GM21576 (cell line): ENCODE data around the gene ACTR1A.

Source experiments
- ATAC-seq: cut with Tn5 transposase; IDR thresholded peaks from one replicate; pipeline ENCODE4 v1.9.1; 2021; ENCODE audit warnings: mild to moderate bottlenecking, moderate library complexity; ENCODE audit not compliant: unreplicated experiment

ACTR1A gene

DNA sequence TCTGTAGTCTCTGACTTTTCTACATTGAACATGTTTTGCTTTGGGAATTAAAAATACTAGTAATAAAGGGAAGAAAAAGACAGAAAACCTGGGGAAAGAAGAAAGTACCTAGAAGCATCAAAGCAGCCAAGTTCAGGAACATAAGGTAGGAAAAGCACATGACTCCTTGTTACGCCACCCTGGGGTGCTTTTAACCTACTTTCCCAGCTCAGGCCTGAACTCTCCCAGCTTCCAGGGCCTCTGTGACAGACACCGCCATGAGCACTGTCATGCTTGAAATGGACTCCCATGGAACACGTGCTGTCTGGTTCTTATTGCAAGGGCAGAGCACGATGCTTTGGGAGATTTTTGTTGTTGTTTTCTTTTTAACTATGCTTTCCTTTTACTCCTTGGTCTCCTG, 11.4 kb downstream of the ACTR1A start:
- ATAC-seq = no peak

GRCh38 chr10:102485093-102485784, 17.3 kb downstream of the ACTR1A start:
- ATAC-seq = no peak

- ATAC-seq = no peak
Observed at GRCh38 chr10:102484021-102484420, 18.5 kb downstream of the ACTR1A start.

DNA sequence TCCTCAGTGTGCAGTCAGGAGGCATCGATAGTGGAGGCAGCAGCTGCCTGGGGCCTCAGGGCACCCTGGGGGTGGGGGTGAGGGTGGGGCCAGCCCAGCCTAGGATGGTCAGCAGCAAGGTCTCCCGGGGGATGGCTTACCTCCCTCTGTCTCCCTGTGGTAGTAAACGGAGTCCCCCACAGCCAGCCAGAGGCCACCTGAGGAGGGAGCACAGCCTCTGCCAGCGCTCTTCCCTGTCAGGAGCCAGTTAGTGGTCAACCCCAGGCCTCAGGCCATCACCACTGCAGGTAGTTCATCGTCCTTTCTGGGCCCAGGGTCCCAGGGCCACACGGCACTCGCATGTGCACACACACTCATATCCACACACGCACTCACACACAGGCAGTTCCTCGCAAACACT, 22.1 kb downstream of the ACTR1A start:
- ATAC-seq = no peak

GRCh38 chr10:102479651-102480050, 22.9 kb downstream of the ACTR1A start:
- ATAC-seq = no peak

DNA sequence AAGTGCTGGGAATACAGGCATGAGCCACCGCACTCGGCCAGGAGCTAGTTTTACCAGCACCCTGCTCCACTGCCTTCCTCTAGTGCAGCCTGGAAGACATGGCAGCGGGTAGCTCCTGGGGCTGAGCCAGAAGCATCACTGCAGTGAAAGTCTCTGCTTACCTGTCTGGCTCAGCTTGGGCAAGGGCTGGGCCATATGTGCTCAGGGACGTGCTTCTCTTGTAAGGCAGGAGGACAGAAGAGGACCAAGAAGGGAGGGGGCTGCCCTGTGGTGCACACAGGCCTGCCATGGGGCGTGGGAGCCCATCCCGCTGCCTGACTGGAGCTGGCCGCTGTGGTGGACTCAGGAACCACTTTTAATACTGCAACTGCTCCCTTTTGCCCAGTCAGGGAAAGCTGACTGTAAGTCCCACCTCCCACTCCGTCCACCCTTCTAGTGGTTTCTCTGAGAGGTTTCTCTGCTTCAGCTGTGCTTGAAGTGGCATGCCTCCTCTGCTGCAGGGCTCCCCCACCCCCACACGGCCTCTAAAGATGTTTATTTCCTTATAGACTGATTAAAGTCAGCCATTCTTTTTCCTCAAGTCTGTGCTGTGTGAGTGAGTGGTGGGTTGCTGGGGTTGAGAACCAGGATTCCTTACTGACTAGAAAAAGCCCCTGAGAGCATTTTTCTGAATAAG, 25.9 kb downstream of the ACTR1A start:
- ATAC-seq = no peak

- ATAC-seq = no peak
Observed at GRCh38 chr10:102475451-102476040, 27.0 kb downstream of the ACTR1A start.

DNA sequence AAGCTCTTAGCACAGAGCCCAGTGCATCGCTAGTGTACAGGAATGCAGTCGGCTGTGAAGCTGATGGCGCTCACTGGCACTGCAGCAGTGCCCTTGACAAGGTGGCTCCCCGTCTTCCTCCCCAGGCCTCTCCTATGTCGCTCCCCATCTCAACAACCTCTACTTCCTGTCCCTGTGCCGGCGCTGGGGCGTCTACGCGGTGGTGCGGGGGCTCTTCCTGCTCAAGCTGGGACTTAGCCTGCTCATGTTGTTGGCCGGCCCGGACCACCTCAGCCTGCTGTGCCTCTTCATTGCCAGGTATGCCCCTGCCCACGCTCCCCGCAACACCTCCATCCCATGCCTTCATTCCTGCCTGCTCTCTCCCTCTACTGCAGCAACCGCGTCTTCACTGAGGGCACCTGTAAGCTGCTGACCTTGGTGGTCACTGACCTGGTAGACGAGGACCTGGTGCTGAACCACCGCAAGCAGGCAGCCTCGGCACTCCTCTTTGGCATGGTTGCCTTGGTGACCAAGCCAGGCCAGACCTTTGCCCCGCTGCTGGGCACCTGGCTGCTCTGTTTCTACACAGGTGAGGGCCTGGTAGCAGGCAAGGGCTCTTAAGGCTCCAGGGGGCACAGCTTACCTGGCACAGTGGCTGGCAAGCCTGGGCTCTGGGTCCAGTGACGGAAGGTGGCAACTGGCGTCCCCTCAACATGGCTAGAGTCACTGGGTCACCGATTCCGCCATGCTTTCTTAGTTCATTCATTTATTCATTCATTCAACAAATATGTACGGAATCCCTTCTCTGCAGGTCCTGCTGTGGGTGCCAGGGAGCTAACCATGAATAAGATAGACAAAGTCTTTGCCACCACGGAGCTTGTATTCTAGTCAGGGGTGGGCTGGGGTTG, 28.8 kb downstream of the ACTR1A start:
- ATAC-seq = no peak

- ATAC-seq = no peak
Observed at GRCh38 chr10:102470579-102471546, 31.6 kb downstream of the ACTR1A start.

DNA sequence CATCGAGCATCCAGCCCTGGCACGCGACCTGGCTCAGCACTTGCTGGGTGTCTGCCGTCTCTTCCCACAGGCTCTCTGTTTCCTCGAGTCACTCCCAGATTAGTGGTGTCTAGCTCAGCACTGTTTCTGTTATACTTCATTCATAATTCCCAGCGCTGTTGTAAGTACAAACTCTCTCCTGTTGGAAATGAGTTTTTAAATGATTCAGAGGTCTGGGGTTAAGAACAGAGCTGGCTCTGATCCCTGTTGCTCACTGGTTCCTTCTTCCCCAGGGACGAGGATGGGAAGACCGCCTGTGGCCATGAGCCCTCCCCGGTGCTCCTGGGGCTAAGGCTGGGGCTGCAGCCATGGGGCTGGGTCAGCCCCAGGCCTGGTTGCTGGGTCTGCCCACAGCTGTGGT, 33.8 kb downstream of the ACTR1A start:
- no peak for ATAC-seq

- no peak for ATAC-seq
Observed at GRCh38 chr10:102467971-102468438, 34.5 kb downstream of the ACTR1A start.

DNA sequence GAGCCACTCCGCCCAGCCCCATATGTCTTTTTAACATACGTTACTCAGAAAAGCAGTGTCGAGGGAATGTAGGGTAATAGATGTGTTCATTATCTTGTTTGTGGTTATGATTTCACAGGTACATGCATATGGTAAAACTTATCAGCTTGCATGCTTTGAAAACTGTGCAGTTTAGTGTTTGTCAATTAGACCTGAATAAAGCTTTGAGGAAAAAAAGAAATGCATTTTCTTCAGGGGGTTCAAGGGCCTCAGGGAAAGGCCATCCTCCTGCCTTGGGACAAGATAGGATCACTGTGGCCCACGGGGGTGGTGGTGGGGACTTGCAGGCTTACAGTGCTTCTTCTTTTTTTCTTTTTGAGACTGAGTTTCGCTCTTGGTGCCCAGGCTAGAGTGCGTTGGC, 35.2 kb downstream of the ACTR1A start:
- no peak for ATAC-seq

DNA sequence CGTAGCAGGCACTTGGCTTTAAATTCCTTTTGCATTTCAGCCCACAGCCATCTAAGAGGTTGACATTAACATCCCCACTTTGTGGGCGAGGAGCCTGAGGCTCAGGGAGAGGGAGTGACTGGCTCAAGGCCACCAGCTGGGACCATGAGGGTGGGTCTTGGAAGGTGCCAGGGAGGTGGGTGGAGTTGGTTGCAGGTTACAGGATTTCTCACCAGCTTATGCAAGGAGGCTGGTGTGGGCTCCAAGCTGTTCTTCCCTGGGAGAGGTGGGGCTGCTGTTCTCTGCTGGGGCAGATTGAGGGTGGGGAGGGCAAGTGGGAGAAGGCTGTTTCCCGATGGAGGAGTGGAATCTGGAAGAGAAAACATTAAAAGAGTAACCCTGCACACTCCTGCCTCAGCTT, 37.0 kb downstream of the ACTR1A start:
- ATAC-seq = no peak

DNA sequence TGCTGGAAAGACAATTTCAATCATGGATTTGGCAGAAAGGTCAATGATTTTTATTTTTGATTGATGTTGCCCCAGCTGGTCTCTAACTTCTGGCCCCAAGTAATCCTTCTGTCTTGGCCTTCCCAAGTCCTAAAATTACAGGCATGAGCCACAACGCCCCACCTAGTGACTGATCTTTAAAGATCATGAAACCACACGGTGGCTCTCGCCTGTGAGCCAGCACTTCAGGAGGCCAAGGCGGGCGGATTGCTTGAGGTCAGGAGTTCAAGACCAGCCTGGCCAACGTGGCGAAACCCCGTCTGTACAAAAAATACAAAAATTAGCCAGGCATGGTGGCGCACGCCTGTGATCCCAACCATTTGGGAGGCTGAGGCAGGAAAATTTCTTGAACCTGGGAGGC, 38.5 kb downstream of the ACTR1A start:
- no peak for ATAC-seq

DNA sequence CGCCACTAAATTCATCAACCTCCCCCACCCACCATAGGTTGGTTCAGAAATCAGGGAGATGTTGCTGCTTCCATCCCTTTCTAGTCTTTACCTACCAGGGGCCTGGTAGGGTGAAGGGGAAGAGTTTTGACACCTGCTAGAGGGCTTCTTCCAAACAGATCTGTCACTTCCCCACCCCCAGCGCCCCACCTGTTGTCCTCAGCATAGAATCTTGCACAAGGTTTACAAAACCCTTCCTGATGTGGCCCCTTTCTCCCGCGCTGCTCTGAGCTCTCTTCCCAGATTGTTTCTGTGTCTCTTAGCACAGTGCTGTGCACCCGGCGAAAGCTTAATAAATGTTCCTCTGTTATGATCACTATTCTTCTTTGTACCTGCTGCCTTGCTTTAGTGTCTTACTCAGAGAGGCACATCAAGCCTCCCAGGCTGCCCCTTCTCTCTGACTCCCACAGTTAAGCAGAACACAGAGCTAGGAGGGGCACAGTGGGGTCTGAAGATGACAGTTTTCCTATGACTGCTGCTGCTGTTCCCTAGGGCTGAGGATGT, 39.9 kb downstream of the ACTR1A start:
- no peak for ATAC-seq

- ATAC-seq = peak; percentile 79
Observed at GRCh38 chr10:102461187-102462054, 41.1 kb downstream of the ACTR1A start.

DNA sequence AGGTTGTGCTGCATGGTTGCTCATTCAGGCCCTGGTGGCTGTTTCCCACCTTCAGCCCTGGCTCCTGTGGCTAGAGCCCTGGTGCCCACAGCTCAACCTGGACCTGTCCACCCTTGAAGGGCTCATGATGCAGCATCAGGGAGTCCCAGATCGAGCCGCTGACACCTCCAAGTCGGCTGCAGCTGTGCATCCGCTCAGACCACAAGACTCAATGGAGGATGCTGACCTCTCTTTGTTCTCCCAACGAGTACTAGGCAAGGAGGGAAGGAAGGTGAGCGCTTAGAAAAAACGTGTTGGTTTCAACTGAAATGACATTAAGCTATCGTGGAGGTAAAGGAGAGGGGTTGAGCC, 41.7 kb downstream of the ACTR1A start:
- ATAC-seq = peak; percentile 26

GRCh38 chr10:102458656-102459055, 43.9 kb downstream of the ACTR1A start:
- ATAC-seq = no peak

GRCh38 chr10:102457591-102458150, 44.8 kb downstream of the ACTR1A start:
- no peak for ATAC-seq
